HEK293T (cell line): ENCODE measurements around the gene SLC27A3.

ENCODE experiments used
- CTCF ChIA-PET: fragments of 350-600 bp; formaldehyde crosslinking; extraction: SDS; loops from one replicate; lab custom pipeline; 2021; ENCODE audit warnings: antibody characterized with exemption, inconsistent platforms; lab: Yijun Ruan, JAX
- POLR2A ChIA-PET: fragments of 350-600 bp; formaldehyde crosslinking; extraction: SDS; loops from one replicate; lab custom pipeline; 2020; ENCODE audit warnings: antibody characterized with exemption, inconsistent platforms; lab: Yijun Ruan, JAX
- DNase-seq: peaks from one replicate; pipeline ENCODE4 v3.0.0; 2012; ENCODE audit warnings: mixed read lengths; ENCODE audit errors: extremely low spot score
- ARNT ChIP-seq: fragments of 450-650 bp; IDR thresholded peaks from 2 replicates; pipeline ENCODE4 v1.6.1; 2017; ENCODE audit warnings: mild to moderate bottlenecking
- BHLHE40 ChIP-seq: fragments of 450-650 bp; IDR thresholded peaks from 2 replicates; pipeline ENCODE4 v1.6.1; 2016; ENCODE audit warnings: mild to moderate bottlenecking, moderate library complexity, borderline replicate concordance
- CTBP1 ChIP-seq: fragments of 450-650 bp; IDR thresholded peaks from 2 replicates; pipeline ENCODE4 v1.6.1; 2016; ENCODE audit warnings: borderline replicate concordance
- ELF4 ChIP-seq: fragments of 450-650 bp; IDR thresholded peaks from 2 replicates; pipeline ENCODE4 v1.6.1; 2017; ENCODE audit warnings: antibody characterized with exemption
- FOXA1 ChIP-seq: fragments of 450-650 bp; IDR thresholded peaks from 2 replicates; pipeline ENCODE4 v1.6.1; 2016; ENCODE audit warnings: mild to moderate bottlenecking
- FOXK2 ChIP-seq: fragments of 450-650 bp; IDR thresholded peaks from 2 replicates; pipeline ENCODE4 v1.6.1; 2016; ENCODE audit warnings: mild to moderate bottlenecking
- FOXM1 ChIP-seq: fragments of 450-650 bp; IDR thresholded peaks from 2 replicates; pipeline ENCODE4 v1.6.1; 2017; ENCODE audit warnings: mild to moderate bottlenecking, borderline replicate concordance
- HDGF ChIP-seq: fragments of 450-650 bp; IDR thresholded peaks from 2 replicates; pipeline ENCODE4 v1.6.1; 2017; ENCODE audit warnings: antibody characterized with exemption, borderline replicate concordance
- L3MBTL2 ChIP-seq: fragments of 450-650 bp; conservative IDR thresholded peaks from 2 replicates; pipeline ENCODE4 v1.6.1; 2016; ENCODE audit warnings: mild to moderate bottlenecking
- LEF1 ChIP-seq: fragments of 450-650 bp; IDR thresholded peaks from 2 replicates; pipeline ENCODE4 v1.6.1; 2017; ENCODE audit warnings: mild to moderate bottlenecking, borderline replicate concordance
- NFRKB ChIP-seq: fragments of 450-650 bp; IDR thresholded peaks from 2 replicates; pipeline ENCODE4 v1.6.1; 2016; ENCODE audit warnings: mild to moderate bottlenecking, moderate library complexity
- PKNOX1 ChIP-seq: fragments of 450-650 bp; IDR thresholded peaks from 2 replicates; pipeline ENCODE4 v1.6.1; 2016
- SP1 ChIP-seq: fragments of 450-650 bp; IDR thresholded peaks from 2 replicates; pipeline ENCODE4 v1.6.1; 2017
- SUZ12 ChIP-seq: fragments of 450-650 bp; IDR thresholded peaks from 2 replicates; pipeline ENCODE4 v1.6.1; 2016; ENCODE audit warnings: mild to moderate bottlenecking
- TARDBP ChIP-seq: fragments of 450-650 bp; IDR thresholded peaks from 2 replicates; pipeline ENCODE4 v1.6.1; 2016
- ZNF384 ChIP-seq: fragments of 450-650 bp; IDR thresholded peaks from 2 replicates; pipeline ENCODE4 v1.6.1; 2016

The SLC27A3 gene, protein sequence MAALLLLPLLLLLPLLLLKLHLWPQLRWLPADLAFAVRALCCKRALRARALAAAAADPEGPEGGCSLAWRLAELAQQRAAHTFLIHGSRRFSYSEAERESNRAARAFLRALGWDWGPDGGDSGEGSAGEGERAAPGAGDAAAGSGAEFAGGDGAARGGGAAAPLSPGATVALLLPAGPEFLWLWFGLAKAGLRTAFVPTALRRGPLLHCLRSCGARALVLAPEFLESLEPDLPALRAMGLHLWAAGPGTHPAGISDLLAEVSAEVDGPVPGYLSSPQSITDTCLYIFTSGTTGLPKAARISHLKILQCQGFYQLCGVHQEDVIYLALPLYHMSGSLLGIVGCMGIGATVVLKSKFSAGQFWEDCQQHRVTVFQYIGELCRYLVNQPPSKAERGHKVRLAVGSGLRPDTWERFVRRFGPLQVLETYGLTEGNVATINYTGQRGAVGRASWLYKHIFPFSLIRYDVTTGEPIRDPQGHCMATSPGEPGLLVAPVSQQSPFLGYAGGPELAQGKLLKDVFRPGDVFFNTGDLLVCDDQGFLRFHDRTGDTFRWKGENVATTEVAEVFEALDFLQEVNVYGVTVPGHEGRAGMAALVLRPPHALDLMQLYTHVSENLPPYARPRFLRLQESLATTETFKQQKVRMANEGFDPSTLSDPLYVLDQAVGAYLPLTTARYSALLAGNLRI

DNA sequence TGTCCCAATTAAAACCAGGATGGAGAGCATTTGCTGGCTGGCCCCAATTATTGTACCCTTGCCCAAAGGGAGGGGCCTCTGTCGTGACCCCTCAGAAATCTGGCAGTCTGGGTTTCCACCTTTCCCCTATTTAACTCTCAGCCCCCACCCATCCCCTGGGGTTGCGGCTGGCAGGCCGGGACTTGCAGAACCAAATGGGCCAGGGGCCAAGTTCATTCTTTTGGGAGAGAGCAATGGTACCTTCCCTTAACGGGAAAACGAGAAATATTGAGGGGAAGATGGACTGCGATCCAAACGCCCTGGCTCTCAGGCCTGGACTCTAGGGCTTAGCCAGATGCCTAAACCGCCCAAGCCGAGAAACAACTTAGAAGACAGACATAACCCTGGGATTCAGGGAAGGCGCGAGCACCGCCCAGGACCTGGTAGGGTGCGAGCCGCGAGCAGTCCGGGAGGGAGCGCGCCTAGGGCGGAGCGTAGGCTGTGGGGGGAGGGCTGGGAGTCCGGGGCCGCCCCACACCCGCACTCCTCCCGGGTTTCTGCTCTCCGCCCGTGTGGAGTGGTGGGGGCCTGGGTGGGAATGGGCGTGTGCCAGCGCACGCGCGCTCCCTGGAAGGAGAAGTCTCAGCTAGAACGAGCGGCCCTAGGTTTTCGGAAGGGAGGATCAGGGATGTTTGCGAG, at the start of gene SLC27A3:
SLC27A3 (plus strand) TSS at position 628 of the 678 bp plus-strand sequence. CDS start 91 bp downstream, outside the sequence.
- TF ChIP-seq TARDBP (no peak), ELF4 (no peak), L3MBTL2 (no peak), LEF1 (no peak), SUZ12 (no peak), ZNF384 (no peak), CTBP1 (no peak), FOXA1 (no peak), HDGF (no peak)
- ChIA-PET CTCF (interaction anchor here (0.7 to 1.1 kb wide), 3 partner anchors 31 to 420 kb away, joined by 3 to 4 read pairs (median 3); no protein-coding TSS in a partner anchor), POLR2A (interaction anchor here (0.8 to 1.6 kb wide), 8 partner anchors 9 to 192 kb away, joined by 3 to 10 read pairs (median 4); partner anchors contain the start of genes CHTOP, CREB3L4, INTS3 and SLC39A1)
- peak; percentile 62 for DNase-seq

- peak; percentile 100 for DNase-seq
- ChIA-PET CTCF (interaction anchor here (0.5 kb wide), 1 partner anchor 190 kb away, joined by 3 read pairs; no protein-coding TSS in a partner anchor), POLR2A (interaction anchor here (0.6 to 2.5 kb wide), 33 partner anchors 8 to 263 kb away, joined by 3 to 24 read pairs (median 4); partner anchors contain the start of genes CHTOP, CREB3L4, ILF2 and RPS27)
- TF ChIP-seq FOXM1 (no peak), ELF4 (no peak; the same call in 1 of the 2 replicates), L3MBTL2 (peak; percentile 98), PKNOX1 (peak; percentile 99)
Observed at GRCh38 chr1:153727463-153728304, 47.5 kb upstream of the SLC27A3 start, which contains the start of gene INTS3. TSS of gene INTS3 (plus strand) at chr1:153728050. CDS start at chr1:153728635, 585 bp downstream.

DNA sequence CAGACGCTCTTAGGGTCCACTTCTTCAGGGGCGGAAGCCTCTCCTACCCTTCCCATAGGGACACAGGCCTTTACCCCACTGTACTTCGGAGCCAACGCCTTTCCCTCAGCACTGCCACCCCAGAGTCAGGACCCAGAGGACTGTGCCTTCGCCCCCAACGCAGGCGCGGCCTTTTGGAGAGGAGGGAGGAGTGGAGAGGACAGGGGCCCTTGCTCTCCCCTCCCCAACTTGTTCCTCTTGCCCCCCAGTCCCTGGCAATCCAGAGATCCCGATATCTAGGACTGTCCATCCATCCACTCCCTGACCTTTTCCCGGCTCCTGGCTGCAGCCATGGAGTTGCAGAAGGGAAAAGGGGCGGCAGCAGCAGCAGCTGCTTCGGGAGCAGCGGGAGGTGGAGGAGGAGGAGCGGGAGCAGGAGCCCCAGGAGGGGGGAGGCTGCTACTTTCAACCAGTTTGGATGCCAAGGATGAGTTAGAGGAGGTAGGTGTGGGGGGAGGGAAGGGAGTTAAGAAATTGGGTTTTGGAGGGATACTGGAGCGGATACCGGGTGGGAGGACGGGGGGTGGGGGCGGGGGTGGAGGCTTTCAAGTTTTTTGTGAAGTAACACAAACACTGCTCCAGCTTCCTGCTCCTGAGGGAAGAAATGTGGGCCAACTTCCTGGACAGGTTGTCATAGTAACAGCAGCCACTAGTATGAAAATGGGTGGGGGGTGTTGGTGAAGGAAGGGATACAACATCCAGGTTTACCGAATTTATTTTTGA, 46.7 kb upstream of the SLC27A3 start:
- DNase-seq = peak; percentile 42
- TF ChIP-seq LEF1 (no peak), FOXA1 (no peak), NFRKB (no peak), PKNOX1 (no peak), CTBP1 (no peak), SP1 (no peak), FOXM1 (no peak), ZNF384 (no peak), SUZ12 (no peak), L3MBTL2 (no peak)
- ChIA-PET CTCF (interaction anchor here (0.5 kb wide), 1 partner anchor 189 kb away, joined by 3 read pairs; no protein-coding TSS in a partner anchor), POLR2A (interaction anchor here (0.7 to 2.5 kb wide), 26 partner anchors 8 to 262 kb away, joined by 3 to 24 read pairs (median 6); partner anchors contain the start of genes CHTOP, CREB3L4, ILF2 and RPS27)

GRCh38 chr1:153730468-153730988, 44.7 kb upstream of the SLC27A3 start:
- TF ChIP-seq CTBP1 = no peak
- TF ChIP-seq ARNT = no peak
- no peak for TF ChIP-seq ELF4
- TF ChIP-seq SUZ12 = no peak
- TF ChIP-seq TARDBP = no peak
- no peak for TF ChIP-seq L3MBTL2
- TF ChIP-seq ZNF384 = no peak
- TF ChIP-seq PKNOX1 = no peak
- TF ChIP-seq LEF1 = no peak
- TF ChIP-seq BHLHE40 = no peak
- TF ChIP-seq FOXM1 = no peak
- TF ChIP-seq FOXA1 = no peak
- TF ChIP-seq NFRKB = no peak
- no peak for TF ChIP-seq SP1
- no peak for TF ChIP-seq HDGF
- TF ChIP-seq FOXK2 = no peak
- no peak for DNase-seq
- CTCF ChIA-PET = no interaction called here
- POLR2A ChIA-PET = no interaction called here
